Hematopoietic multipotent progenitor cell treated with erythropoietin and hydrocortisone succinate and interleukin-3 and kit ligand, for 4 days (in vitro differentiated cells): ENCODE data around the gene ZFR2.

Experiments used
- DNase-seq: peaks from one replicate; pipeline ENCODE4 v3.0.0-alpha.2; 2015

Gene ZFR2

DNA sequence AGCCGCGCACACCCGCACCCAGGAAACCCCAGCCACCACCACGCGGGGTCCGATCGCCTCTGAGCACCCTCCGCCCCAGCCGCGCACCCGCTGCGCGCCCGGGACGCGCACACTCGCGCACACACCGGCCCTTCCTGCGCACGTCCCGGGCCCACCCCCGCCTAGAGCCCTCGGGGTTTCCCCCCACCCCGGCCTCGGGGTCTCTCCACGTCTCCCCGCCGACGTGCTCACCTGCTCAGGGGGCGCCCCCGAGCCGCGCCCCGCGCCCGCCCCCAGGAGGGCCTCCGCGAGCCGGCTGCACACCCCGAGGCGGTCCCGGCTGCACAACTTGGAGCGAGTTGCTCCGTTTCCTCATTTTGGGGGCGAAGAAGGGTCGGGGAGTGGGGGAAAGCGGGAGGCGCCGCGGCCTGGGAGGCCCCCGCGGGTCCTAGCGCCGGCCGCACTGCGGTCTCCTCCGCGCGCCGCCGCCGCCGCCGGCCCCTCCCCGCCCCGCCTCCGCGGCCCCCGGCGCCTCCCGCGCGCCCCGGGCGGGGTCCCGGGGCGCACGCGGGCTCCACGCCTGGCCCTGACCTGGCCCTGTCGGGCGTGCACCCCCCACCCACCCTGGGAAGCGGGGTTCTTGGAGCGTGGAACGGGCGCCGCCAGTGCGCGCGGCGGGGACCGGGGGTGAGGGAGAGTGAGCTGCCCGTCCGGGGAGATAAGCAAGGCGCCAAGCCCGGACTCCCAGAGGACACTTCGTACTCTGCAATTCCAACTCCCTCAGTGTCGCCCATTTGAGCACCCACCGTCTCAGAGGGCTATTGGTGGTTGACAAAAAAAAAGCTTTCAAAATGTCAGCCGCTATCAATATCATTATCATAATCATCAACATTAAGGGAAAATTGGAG lies 82.7 kb downstream of the ZFR2 start, which contains the start of gene MATK:
TSS of gene MATK (minus strand) at position 444 of the 887 bp plus-strand sequence. CDS start 1,246 bp downstream, outside the sequence.
- DNase-seq, result peak; percentile 86

DNA sequence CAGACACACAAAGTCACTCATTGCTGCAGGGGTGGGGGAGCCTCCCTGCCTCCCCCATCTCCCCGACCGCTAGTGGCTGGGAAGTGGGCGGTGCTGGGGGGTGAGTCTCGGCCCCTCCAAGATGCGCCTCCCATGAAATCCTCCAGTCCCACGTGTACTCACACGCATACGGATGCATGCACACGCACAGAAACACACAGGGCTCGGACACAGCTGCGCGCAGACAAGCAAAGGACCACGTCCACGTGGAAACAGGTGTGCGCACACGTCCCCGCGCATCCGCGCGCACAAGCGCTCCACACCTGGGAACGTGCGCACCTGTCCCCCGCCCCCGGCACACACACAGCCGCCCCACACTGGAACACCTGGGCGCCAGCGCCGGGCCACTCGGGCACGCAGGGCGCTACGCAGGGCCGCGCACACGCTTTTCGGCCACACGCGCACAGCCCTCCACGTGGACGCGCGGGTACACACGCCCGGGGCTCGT lies 83.3 kb downstream of the ZFR2 start:
- DNase-seq, result peak; percentile 66

DNA sequence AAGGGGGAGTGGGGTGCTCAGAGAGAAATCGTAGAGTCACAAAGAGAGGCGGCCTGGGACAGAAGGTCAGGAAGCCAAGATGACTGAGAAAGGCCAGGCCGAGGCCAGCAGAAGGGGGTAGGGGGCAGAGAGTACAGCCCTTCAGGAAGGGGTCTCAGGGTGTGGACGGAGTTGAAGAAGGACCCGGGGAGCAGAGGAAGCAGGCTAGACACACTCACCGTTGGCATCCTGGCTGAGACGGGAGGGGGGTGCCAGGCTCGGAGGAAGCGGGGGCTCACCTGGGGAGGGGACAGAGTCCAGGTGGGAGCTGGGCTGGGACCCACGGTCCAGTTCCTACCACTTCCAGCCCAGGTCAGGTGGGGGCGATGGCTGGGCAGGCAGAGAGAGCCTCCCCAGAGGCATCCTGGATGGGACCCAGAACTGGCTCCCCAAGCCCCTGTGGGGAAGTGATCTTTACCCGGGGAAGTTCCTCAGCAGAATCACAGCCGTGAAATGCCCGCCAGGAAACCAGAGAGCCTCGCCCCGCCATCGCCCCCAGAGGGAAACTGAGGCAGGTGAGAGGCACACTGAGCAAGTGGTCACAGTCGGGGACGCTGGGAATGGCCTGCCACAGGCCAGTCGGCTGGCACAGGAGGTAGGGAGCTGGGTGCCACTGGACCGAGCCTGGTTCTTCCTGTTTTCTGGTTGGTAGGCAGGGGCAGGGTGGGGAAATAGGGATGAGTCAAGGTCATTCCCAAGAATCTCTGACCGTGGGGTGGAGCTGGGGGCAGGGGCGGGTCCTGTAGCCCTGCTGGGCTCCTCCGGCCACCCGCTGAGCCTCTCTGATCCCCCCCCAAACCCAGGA lies 84.0 kb downstream of the ZFR2 start:
- DNase-seq, result no peak

DNA sequence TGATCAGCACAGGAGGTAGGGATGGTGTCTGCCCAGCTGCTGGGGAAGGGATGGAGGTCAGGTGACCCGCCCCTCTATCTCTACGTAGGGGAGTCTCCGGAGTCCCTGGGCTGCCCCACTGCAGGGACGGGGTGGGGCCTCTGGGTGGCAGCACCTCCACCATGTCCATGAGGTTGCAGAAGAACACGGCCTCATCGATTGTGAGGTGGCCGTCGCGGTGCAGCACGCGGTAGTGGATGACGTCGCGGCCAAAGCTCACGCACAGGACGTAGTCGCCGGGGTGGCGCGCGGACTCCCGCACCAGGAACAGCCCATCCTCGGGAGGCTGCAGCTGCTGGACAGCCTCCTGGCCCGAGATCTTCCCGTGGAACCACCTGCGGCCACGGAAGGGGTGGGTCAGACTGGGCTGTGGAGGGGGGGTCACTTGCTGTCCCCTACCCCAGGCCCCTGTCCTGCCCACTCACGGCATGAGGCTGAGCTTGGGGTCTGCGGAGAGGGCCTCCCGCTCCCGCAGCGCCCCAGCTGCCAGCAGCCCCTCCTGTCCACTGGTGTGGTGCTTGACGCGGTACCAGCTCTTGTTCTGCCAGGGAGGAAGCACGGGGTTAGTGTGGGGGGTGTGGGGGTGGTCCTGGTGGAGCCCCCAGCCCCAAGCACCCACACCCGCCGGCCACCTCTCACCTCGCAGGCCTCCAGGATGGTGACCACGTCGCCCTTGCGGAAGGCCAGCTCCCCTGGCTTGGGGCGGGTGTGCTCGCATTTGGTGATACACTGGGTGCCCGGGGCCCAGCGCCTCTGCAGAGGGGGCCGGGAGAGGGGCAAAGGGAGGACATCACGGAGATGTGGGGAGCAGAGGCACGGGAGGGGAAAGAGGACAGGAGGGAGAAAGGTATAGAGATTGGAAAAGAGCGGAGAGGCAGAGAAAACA lies 84.9 kb downstream of the ZFR2 start:
- peak; percentile 68 for DNase-seq

DNA sequence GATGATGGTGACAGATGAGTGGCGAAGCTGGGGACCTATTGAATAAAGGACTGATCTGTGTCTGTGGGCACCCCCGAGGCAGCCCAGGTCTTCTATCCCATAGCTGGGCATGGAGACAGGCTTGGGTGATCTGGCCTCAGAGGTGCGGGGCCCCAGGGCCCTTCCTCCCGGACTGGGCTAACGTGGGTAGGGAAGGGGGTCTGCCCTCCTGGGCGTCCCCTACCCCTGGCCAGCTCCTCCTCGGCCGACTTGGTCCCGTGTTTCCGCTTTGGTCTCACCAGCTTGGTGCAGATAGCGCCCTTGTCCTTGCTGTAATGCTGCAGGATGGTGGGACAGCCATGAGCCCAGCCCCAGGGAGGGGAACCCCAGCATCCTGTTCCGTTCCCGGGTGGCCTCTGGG lies 85.9 kb downstream of the ZFR2 start:
- DNase-seq, result no peak

DNA sequence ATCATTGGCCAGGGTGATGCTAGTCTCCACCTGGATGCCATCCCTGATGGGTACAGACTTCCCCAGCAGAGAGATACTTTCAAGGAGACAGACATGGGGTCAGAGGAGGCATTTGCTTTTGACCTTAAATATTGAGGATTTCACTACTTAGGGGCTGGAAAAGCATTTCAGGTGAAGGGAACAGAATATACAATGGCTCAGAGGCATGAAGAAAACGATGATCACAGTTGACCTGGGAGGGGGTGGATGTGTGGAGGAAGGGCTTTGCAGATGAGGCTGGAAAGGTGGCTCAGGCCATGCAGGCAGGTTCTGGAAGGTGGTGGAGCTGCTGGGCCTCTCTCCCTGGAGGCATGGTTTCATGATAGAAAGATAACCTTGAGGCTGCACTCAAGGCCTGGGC lies 86.5 kb downstream of the ZFR2 start:
- no peak for DNase-seq

DNA sequence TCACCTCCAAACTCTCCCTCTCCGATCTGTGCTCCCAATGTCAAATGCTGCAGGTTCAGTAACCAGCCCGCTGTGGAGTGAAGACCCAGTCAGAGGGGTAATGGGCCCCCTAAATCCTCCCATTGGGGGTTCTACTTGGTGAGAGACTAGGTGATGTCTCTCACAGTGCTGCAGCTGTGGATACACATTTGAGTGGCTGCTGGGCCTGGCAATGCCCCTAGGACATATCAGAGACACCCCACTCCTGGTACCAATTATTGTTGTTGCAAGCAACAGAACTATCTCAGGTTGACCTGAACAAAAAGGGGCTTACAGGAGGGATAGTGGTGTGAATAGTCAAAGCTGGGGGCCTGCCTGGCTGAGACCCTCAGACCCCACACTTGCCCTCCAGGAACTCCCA lies 87.2 kb downstream of the ZFR2 start:
- DNase-seq, result no peak

DNA sequence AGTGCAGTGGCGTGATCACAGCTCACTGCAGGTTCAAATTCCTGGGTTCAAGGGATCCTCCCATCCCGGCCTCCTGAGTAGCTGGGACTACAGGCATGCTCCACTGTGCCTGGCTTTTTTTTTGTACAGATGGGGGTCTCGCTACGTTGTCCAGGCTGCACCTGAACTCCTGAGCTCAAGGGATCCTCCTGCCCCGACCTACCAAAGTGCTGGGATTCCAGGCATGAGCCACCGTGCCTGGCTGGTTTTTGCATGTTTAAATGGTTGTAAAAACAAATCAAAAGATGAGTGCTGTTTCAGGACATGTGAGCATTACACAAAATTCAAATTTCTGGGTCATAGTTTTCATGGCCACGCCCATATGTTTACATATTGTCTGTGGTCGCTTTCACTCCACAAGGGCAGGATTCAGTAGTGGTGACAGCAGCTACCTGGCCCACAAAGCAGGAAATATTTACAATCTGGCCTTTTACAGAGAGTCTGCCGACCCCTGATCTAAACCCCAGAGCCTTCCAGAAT lies 88.0 kb downstream of the ZFR2 start:
- DNase-seq, result peak; percentile 43

DNA sequence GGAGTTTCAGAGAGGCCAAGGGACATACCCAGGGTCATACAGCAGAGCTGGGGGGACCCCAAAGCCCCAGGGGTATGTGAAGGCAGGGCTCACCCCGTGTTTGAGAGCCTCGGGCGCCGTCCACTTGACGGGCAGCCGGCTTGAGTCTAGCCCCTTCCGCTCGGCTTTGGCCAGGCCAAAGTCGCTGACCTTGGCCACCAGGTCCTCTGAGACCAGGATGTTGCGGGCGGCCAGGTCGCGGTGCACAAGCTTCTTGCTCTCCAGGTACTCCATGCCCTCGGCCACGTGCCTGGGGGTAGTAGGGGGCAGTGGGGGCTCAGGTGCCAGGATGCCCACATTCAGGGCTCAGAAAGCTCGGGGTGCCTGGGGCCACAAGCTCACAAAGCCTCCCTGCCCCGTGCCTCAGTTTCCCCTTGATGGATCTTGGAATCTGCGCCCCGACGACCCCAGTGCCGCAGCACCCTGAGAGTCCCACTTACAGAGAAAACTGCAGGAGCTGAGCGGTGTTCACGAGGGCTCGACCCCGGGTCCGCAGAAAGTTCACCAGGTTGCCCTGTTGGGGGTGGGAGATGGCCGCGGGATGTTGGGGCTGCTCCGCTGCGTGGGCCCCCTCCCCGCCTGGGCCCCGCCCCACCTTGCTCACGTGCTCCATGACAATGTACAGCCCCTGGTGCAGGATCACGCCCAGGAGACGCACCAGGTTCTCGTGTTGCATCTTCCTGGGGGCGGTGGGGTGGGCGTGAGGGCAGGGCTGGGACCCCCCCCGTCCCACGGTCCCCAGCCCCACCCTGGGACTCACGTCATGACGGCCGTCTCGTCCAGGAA lies 89.7 kb downstream of the ZFR2 start:
- no peak for DNase-seq

DNA sequence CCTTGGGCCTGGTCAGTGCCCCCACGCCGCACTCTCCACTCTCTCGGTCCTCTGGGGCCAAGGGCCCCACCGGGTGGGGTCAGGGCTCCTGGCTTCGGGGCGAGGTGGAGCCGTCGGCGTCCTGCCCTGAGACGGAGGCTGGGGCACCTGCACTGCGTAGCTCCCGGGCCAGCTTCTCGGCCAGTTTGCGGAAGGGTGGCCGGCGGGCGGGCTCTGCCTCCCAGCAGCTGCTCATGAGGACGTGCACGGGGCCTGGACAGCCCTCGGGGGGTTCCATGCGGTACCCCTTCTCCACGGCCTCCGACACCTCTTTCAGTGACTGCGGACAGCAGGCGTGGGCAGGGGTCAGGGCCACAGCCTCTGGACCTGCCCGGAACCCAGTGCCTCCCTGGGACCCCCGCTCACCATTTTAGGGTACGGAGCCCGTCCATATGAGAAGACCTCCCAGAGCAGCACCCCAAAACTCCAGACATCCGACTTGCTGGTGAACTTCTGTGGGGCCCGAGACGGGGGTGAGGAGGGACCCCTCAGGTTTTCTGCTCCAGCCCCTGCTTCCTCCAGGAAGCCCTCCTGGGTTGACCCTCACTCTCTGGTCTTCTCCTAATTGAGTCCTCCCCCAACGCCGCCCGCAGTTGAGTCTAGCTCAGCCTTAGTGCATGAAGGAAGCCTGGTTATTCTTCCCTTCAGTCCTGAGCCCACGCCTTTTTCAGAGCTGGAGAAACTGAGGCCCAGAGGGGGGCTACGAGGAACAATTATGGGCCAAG lies 90.6 kb downstream of the ZFR2 start:
- no peak for DNase-seq

DNA sequence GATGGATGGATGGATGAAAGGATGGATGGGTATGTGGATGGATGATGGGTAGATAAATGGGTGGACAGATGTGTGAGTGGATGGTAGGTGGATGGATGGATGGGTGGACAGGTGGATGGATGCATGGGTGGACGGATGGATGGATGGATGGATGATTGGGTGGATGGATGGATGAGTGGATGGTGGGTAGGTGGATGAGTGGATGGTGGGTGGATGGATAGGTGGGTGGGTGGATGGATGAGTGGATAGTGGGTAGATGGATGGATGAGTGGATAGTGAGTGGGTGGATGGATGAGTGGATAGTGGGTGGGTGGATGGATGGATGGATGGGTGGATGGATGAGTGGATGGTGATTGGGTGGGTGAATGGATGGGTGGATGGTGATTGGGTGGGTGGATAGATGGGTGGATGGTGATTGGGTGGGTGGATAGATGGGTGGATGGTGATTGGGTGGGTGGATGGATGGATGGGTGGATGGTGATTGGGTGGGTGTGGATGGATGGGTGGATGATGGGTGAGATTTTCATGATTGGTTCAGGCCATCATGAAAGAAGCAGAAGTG lies 92.3 kb downstream of the ZFR2 start:
- DNase-seq, result no peak

DNA sequence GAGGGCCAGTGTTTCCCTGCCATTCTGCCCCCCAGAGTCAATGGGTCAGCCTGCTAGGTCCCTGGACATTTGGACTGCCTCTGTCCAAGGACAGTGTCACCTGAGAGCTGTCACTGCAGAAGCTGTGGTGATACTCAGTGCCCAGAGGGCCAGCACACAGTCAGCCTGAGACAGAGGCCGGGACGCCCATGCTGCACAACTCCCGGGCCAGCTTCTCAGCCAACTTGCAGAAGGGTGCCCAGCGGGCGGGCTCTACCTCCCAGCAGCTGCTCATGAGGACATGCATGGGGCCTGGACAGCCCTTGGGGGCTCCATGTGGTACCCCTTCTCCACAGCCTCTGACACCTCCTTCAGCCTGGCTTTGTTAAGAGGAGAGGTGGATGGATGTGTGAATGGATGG lies 93.0 kb downstream of the ZFR2 start:
- no peak for DNase-seq

DNA sequence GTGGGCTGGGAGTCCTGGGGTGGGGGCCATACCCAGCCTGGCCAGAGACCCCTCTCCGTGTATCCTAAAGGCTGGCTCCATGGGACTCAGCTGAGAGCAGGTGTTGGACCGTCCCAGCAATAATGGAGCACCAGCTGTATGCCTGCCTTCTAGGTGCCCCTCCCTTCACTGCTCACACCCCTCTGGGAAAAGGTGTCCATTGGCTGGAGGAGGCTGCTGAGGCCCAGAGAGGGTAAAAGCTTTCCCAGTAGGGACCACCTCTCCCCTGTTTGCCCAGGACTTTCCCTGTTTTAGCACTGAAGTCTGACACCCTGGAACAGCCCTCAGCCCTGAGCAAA lies 93.5 kb downstream of the ZFR2 start:
- no peak for DNase-seq

DNA sequence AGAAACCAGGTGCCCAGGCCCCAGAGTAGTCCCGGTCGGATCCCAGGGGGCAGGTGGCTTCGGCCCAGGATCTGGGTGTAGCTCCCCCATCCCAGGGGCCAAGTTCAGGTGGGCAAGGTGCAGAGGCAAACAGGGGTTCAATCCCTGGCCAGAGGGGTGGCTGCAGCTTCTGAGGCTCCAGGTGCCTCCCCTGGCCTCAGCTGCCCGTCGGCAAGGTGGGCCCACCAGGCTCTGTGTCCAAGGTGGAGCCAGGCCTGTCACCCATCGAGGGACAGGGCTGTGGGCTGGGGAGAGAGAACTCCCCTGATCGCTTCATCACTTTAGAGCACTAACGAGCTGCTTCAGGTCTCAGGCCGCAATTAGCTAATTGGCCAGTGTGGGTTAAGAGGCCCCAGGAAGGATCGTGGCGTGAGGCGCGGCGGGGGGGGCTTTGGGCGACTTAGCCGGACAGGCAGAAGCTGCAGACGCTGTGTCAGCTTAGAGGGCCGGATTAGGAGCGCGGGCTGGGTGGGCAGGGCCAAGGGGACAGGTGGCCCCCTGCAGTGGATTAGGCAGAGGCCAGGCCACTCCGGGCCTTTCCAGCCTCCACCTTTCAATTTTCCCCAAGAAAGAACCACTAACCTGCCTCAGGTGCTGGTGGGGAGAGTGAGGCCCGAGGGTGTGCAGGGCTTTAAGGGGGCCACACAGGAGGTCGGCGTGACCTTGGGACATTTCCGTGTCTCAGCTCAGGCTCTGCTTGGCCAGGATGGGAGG lies 94.0 kb downstream of the ZFR2 start:
- no peak for DNase-seq

DNA sequence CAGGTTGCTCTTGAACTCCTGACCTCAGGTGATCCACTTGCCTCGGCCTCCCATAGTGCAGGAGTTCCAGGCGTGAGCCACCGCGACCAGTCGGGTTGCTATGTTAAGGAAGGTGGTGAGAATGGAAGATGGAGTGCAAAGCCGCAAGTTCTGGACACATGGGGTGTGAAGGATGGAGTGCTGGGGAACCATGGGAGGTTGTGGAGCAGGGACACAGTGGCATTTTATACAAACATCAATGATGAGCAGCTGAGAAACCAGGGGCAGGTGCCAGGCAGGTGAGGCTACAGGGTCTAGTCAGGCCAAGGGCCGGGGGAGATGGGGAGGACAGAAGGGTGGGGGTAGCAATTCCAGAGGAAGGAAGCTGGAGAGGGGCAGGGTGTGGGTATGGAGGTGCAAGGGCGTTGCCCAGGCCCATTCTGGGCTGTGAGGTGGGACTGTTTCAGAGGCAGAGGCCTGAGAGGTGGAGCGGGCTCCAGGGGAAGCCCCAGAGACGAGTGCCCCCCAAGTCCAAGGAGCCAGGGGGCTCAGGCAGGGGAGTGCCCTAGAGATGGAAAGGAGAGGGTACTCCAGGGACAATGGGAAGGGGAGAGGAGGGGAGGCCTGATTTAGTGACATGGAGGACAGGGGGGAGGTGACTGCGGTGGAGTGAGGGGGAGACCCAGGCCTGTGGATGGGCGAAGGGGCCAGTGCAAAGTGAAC lies 94.9 kb downstream of the ZFR2 start:
- no peak for DNase-seq

DNA sequence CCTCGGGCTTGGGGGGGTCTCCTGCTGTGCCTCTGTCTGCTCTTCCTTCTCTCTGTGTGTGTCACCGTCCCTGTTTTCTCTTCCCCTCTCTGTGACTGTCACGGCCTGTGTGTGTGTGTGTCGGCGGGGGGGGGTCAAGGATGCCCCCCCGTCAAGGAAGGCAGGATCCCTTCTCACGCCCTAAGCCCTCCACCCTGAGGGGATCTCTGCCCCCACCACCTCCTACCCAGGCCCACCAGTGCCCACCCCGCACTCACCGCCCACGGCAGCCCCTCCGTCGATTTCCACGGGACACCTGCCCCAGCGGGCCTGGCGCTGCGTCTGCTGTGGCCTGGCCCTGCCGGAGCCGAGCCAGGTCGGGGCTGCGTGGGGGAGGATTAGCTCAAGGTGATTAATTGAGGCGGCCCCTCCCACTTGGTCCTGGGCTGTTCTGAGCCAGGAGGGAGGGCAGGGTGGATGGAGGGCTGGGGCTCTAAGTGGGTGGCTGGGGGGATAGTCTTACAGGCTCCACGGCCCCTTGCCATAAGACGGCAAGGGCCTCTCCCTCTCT lies 96.9 kb downstream of the ZFR2 start, which contains the start of gene RAX2:
TSS of gene RAX2 (minus strand) at position 323 of the 550 bp plus-strand sequence. CDS start 486 bp downstream, outside the sequence.
- DNase-seq, result no peak

DNA sequence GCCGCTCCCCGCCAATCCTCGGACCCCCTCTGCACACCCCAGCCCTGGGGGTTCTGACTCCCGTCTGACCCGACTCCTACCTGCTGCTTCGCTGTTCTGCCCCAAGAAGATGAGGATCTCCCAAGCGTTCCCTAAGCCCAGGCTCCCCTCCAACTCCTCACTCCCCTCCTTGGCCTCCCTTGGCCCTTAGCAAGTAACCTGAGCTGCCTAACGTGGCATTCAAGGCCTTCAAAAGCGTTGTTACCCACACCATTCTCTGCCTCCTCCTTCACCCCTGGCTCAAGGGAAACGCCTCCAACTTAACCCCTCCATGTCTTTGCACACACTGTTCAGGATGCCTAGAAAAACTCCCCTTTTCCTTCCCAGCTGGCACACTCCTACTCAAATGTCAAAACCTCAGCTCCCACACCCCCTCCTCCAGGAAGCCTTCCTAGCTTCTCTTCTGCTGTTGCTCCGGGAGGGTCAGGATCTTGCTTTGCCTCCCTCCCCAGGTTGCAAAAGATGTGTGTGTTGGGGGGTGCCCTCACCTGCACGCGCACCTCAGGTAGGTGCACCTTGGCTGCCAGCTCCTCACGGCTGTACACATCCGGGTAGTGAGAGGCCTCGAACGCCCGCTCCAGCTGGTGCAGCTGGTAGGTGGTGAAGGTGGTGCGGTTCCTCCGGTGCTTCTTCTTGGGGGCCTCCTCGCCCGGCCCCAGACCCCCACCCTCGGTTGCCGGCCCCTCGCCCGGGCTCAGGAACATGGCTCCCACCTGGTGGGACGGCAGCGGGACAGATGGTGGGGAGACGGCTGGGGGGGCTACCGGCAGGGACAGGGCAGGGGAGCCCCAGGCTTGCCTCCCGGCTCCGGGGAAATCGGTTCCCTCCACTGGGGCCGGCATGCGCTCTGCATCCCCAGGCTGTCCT lies 97.6 kb downstream of the ZFR2 start:
- DNase-seq, result no peak
